Tongue (tissue), 2 donors: ENCODE measurements around the gene MGST2. TPM values are rescaled to one million over a fixed set of nuclear protein-coding genes. Genes with fewer than 3 reads are reported as not detected.
"Not testable (repeated sequence)": the region's sequence is repeated elsewhere in the genome, so short reads cannot be mapped to it uniquely, and the experiment has no call there.

Experiments
- DNase-seq: peaks from one replicate; pipeline ENCODE4 v3.0.0-alpha.2; 2015
- total RNA-seq: library from RNA; depleted of rRNA; stranded (reverse); fragments of >200 nt; gene quantifications from one replicate; pipeline ENCODE4 v1.2.3, GENCODE V29; 2014

The MGST2 gene
- total RNA-seq = 34.0 TPM

DNA sequence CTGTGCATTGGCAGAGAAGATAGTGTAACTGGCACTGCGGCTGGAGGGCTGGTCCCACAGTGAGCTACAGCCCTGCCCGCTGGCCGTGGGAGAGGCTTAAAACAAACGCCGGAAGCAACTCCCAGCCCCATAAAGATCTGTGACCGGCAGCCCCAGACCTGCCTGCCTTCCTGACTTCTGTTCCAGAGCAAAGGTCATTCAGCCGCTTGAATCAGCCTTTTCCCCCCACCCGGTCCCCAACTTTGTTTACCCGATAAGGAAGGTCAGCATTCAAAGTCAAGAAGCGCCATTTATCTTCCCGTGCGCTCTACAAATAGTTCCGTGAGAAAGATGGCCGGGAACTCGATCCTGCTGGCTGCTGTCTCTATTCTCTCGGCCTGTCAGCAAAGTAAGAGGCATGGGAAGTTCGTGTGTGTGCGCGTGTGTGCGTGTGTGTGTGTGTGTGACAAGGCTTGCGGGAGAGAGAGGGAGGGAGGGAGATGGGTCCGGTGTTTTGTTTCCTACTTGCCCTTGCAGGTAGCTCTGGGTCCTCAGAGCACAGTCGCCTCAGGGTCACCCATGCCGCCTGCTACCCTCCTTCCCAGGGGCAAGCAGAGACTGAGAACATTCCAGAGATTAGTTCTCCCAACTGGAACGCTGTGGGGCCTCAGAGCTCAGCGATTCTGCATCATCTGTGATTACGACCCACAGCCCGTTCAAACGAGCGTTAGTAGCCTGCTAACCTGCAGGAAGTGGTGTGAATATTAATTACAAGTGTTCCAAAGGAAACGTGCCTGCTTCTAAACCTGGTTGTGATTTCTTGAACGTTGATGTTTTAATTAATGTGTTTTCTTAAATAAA, at the start of gene MGST2:
TSS of gene MGST2 (plus strand) at position 130 of the 840 bp plus-strand sequence. CDS start at position 331, 201 bp downstream.
- peak; percentile 86 for DNase-seq

DNA sequence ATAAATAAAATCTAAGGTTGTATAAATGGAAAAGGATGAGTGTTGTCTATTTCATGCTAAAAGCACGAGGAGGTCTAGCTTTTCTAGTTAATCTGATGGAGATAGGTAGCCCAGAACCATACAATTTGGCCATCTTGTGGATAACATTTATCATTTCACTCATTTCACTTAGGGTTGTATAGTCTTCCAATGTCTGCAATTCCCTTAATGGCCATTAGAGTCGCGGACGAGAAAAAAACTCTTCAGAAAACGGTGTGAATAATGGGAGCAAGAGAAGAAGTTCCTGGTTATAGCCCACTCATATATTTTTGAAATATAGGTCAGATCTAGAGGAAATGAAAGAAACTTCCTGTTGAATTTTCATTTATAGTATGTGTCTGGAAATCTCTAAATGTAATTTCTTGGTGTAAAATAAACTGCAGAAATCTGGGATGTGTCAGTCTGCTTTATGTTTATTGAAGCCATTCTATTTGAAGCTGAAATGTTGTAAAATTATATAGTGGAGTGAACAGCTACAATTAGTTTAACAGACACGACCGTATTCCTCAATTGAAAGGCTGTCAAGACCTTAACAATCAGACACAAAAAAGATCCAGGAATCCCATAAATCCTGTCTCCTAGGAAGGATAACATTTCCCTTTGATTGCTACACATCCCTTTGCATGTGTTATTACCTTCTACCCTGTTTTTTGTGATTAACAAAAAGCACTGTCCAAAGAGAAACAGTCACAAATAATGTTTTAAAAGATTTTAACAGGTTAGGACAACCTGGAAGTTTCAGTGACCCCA, 47.7 kb upstream of the MGST2 start:
- no peak for DNase-seq

DNA sequence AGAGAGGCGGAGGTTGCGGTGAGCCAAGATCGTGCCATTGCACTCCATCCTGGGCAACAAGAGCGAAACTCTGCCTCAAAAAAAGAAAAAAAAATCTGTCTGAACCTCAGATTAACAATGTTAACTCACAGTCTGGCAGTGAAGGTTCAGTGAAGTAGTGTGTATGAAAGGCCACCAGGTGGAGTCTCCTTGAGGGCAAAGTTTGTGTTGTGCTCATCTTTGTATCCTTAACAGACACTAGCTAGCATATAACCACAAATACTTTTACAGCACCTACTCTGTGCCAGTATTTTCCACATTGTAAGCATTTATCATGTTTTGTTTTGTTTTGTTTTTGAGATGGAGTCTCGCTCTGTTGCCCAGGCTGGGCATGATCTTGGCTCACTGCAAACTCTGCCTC, 46.0 kb upstream of the MGST2 start:
- no peak for DNase-seq

DNA sequence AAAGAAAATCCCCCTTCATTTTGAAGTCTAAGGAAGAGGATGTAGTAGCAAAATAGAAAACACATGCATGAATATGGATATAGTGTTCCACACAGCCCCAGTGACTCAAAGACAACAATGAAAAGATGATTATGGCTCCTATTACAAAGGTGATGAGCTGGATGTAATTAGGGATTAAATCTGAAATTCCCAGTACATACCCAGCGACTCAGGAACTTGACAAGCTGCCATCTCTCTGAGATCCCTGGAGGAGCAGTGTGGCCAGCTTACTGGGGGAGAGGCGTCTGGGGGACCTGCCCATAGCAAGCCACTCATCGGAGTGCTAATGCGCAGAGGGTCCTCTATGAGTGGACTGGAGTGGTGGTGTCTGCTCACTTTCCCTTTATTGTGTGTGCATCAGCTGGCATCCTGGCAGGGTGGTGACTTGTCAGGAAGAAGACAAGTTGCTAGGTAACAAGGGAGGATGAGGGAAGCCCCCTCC, 42.7 kb upstream of the MGST2 start:
- DNase-seq = no peak

DNA sequence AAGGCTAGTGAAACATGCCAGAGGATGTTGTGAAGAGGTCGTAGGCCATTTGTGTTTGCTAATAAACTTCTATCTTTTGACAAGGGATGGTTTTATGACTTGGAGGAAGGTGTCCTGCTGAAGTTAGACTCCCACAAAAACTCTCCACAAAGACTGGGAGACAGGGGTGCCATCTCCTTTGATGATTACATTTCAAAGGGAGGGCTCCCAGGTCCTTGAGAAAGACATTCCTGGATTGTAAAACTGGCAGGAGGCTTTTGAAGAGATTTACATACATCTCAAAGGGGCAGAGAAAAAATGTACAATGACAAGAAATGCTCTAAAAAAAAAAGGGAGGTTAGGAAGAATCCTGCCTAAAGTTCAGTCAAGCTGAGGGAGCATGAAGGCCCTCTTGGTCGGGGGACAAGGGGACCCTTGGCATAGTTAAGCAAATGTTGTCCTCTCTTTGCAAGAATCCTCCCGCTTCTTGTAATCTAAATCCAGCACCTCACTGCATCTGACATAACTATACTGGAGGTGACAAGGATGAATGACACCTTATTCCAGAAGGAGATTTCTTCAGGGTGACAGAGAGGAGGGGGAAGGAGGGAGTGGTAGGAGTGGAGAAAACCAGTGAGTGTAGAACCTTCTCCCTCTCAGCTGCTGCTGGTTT, 41.1 kb upstream of the MGST2 start:
- no peak for DNase-seq

DNA sequence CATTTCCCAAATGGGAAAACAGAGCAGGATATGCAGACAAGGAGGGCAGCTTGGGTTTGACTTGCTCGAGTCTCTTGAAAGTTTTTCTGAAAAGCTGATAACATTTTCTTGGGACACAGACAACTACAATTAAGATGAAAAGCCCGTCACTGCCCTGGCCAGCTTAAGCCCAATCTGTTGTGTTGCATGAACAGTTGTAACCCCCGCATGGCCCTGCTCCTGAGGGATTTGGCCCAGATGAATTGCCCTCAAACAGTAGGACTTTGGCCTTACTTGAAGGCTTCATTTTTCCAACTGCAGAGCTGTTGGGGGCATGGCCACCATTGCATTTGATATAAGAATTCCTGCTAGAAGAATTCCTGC, 40.5 kb upstream of the MGST2 start:
- no peak for DNase-seq

DNA sequence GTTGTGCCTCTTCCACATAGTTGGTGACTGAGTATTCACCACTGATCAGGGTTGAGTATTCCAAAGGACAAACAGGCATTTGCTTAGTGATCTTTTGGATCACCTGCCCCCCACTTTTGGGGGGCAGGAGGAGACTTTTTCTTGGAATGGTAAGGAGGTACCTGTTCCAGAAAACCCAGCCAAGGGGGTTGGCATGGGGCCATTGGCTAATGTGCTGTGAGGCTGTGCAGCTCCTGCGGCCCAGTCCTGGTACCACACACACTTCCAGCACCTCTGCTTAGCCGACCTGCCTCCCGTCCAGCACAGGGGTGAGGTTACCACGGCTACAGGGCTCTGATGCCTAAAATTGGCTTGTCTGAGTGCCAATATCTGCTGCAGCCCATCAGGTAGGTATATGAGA, 40.1 kb upstream of the MGST2 start:
- no peak for DNase-seq

DNA sequence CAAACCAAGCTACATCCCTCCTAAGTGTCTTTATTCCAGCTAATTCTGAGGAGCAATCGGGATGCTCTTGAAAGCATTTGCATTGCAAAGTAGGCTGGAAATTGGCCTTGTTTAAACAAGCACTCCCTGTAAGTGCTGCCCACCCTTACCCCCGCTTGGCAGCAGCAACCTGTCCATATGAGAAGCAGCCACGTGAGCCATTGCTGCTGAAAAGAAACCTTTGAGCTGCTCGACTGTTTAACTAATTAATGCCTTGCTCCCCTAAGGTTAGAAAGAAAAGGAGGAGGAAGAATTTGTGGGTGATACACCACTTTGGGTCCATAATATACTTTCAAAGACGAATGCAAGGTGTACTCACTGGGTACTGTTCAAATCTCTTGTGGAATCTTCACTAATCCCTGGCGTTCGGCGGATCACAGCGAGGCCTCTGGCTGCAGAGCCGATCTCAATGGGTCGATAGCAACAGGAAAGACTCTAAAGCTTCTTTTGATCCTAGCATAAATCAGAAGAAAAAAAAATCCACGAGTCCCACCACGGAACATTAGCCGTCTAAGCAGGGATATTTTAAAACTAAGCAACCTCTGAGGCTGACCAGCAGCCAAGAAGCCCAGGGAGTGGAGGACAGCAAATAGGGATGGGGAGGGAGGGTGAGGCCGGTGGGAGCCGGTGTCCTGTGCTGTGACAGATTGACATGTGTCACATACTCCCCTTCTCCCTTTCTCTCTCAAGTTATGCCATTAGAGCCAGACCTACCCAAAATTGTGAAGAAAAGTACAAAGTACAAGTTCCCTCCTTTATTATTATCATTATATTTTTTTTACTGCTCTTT, 37.2 kb upstream of the MGST2 start:
- DNase-seq = peak; percentile 42

DNA sequence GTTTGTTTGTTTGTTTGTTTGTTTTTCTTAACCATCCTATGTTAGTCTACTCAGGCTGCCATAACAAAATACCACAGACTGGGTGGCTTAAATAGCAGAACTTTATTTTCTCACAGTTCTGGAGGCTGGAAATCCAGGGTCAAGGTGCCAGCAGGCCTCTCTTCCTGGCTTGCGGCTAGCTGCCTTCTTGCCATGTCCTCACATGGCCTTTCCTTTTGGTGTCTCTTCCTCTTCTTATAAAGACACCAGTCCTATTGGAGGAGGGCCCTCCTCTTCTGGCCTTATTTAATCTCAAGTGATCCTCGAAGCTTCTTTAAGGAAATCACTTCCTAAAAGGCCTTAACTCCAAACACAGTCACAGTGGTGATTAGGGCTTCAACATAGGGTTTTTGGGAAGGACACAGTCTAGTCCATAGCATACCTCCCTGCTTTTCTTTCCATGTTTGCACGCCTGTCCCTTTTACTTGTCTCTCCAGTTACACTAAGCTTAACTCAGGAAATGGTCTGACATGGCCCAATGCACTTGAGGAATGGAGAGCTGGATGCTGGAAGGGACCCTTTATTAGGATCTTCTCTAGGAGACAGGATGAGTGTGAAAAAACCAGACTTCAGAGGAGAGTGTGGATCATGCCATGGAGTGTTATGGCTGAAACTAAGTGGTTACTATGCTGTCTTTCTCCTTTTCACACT, 36.0 kb upstream of the MGST2 start:
- no peak for DNase-seq

DNA sequence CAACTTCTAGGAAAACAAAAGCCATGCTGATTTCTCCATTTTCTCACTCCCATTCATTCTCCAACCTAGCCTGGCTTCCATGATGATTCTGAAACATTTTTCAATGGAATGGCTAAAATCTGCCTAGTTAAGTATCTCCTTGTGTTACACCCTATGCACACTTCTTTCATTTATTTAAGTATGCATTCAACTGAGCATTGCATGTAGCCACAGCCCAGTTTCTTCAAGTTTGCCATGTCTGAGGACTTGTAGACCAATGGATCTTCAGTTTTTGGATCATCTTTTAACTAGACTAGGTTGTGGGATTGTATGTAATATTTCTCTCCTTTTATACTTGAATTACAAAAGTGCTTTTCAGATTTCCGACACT, 35.5 kb upstream of the MGST2 start:
- no peak for DNase-seq

DNA sequence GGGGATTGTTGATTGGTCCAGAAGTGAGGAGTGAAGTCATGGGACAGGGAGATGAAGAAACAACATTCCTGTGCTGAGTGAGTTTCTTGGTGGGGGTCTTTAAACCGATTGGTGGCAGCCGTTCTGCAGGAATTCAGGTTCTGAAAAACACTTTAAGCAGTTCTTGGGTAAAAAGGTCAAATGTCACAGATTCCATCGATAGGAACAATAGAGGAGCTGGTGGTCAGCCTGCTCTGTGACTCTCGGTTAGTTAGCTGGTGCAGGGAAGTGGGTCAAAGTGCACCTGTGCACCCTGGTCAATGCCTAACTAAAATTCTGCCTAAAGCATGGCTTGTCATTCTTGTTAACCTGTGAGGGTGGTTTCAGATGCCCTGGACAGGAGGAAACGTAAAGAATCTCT, 34.6 kb upstream of the MGST2 start:
- DNase-seq = no peak

DNA sequence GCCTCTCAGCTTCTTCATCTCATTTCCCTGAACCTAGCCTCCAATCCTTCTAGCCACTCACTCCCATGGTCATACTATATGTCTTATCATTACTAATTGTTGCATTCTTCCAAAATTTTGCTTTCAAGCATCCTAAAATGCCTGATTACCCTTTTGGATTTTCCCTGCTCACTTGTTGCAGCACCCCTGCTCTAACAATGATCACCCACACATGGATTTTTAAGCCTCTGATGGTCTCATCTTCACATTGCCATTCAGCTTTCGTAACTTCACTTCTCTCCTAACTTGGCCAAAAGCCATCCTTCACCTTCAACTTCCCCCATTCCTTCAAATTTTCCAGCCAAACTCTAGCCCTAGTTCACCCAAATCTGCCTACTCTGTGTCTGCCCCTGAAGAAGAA, 33.8 kb upstream of the MGST2 start:
- no peak for DNase-seq

DNA sequence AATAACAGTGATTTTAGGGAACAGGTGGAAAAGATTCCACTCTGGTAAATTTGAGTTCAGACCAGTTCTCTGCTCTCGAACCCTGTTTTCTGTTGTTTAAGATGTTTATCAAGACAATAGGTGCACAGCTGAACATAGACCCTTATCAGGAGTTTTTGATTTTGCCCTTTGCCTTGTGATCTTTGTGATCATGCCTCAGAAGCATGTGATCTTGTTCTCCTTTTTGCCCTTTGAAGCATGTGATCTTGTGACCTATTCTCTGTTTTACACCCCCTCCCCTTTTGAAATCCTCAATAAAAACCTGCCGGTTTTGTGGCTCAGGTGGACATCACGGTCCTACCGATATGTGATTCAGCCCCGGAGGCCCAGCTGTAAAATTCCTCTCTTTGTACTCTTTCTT, 32.9 kb upstream of the MGST2 start:
- DNase-seq = not testable (repeated sequence)

DNA sequence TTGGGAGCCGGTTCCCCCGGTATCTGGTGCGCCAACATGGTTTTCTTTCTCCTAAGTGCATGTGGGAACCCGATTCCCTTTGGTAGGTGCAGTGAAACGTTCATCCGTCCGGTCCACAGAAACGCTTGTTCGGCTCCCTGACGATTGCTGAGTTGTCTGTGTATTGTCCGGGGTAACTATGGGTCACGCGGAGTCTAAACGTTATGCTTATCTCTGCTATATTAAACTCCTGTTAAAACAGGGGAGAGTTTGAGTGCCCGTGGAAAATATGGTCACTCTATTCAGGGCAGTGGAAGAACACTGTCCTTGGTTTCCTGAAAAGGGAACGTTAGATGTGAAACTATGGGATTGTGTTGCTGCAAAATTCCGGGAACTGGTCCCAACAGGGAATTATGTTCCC, 32.4 kb upstream of the MGST2 start:
- DNase-seq = no peak

DNA sequence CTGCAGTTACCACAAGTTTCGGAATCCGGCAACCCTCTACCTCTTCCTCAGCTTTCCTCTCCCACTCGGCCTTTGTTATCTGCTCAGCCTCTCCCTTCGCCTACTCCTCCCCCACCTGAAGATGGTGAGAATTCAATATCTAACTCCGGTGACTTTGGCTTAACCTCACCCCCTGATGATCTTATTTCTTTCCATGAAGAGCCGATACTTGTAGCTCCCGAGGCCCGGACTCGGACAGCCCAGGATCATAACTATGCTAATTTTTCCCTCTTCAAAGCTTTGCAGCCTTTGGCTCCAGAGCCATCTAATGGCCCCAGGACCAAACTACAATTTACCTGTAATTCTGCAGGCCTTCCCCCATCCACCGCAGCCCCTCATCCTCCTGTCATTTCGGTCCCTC, 32.0 kb upstream of the MGST2 start:
- no peak for DNase-seq

DNA sequence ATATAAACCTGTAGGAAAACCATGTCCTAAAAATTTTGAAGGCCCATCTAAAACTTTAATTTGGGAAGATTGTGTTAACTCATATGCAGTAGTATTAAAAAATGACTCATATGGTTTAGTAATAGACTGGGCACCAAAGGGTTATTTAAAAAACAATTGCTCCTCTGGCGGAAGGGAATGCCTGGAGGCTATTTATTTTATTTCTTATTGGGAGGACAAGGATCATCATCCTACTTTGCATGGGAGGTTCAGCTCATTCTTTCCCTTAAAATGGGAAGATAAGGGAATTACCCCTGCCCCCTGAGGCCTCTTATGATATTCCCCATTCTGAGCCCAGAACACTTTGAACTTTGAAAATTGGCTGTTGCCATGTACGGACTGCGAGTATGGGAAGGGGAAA, 29.7 kb upstream of the MGST2 start:
- DNase-seq = no peak

DNA sequence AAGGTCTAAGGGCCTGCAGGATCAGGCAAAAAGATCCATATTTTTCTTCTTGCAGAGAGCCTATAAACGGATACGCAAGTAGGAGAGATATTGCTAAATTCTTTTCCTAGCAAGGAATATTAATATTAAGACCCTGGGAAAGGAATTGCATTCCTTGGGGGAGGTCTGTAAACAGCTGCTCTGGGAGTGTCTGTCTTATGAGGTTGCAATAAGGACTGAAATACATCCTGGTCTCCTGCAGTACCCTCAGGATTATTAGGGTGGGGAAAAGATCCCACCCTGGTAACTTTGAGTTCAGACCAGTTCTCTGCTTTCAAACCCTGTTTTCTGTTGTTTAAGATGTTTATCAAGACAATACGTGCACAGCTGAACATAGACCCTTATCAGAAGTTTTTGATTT, 27.3 kb upstream of the MGST2 start:
- DNase-seq = not testable (repeated sequence)

DNA sequence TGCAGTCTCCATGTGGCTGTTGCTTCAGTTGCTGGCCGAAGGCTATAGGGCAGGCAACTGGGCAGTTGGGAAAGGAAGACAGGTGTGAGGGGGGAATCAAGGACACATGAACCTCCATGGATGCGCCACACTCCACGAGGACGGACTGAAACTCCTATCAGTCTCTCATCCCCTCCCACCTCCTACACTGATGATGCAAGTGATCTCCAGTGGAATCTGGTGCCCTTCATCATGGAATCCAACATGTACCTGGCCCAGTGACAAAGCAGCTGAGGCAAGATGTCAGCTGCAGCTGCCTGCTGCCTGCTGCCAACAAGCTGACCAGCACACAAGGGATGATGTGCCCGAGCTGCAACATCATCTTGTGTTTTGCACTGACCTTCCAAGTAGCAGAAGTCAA, 26.0 kb upstream of the MGST2 start:
- no peak for DNase-seq

DNA sequence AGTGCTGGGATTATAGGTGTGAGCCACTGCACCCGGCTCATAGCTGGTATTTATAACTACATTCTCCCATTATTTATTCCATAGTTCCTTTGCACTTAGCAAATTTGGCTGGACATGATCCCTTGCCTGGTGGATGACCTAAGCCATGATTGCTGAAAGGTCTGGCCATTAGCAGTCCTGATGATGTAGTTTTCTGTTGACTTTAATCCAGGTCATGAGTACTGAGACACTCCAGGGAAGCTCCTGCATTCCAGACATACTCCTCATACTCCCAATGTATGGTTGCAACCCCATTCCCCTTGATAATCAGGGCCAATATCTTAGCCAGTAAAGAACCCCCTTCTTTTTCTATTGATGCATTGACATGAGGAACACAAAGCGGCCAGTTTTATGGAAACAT, 24.4 kb upstream of the MGST2 start:
- no peak for DNase-seq

DNA sequence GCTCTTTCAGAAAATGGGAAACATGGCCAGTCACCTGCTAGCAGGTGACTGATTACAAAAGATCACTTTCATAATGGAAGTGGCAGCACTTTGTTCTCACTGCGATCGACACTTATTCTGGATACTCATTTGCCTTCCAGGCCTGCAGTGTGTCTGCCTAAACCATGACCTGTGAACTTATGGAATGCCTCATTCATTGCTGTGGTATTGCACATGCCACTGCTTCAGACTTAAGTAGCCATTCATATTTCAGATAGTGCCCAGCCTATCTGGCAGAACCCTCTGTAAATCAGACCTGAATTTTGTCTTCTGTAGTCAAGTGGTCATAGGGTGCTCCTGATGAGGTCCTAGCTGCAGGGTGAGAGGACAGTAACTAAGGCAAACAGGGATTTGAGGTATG, 23.3 kb upstream of the MGST2 start:
- DNase-seq = no peak

DNA sequence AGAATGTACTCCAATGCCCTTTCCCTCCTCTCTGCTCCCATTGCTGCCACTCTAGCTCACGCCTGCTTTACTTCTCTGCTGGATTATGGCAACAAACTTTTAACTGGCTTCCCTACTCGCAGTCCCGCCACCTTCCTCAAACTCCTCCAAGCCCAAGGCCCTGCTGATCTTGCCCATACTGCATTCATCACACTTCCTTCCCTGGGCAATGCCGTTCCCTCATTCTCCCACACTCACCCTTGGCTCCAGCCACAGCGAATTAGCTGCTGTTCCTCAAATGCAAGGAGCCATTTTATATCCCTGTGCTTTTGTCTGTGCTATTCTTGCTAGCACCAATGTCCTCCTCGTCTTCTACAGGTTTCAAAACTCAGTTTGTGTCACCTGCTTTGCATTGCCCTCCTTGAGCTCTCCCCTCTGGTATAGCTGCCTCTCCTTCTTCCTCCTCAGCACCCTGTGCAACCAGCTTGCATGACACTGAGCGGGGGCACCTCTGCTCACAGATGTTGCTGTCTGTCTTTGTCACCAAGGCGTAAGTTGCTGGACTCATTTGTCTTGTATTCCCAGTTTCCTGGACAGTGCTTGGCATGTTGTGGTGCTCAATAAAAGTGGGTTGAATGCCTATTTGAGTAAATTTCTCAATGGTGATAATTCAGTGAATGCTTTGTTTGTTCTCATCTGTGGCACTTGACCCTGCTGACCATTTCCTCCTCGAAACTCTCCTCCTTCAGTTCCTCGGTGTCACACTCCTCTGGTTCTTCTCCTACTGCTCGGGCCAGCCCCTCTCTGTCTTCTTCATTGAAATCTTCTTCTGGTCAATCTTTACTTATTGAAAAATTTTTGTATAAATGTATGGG, 22.4 kb upstream of the MGST2 start:
- DNase-seq = no peak
